Measurements from ENCODE around the gene EYS.

Gene EYS

DNA sequence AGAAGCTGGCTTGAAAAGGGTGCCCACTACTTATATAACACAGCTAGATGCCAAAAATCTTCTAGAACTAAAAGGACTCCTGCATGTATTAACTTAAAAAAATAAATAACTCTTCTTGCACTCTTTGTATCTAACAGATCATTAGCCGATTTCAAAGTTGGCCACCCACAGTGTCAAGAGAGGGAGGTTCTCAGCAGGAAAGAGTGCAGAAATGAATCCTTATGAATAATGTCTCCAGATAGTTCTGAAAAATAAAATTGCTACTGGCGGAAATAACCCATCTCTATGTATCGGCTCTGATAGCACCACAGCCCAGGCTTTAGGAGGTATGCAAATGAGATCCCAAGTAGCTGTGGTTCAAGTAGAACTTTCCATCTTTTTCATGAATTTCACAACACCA, 1838.7 kb downstream of the EYS start:
- no peak for DNase-seq
- Histone ChIP-seq H3K4me1 (ENCODE audit: low read length) (peaks cover under 1% of the 10 kb centered on the region; the same call in 1 of the 2 replicates), H3F3A (ENCODE audit: insufficient read depth, low read length) (no peaks in the 10 kb centered on the region), H3K4me3 (ENCODE audit: low read length) (no peak overlapping the region), H3K4me2 (ENCODE audit: low read depth, low read length) (no peak overlapping the region), H2AFZ (ENCODE audit: low read length) (no peak overlapping the region), H3K9me2 (replicated peaks; ENCODE audit: insufficient read depth, low read length) (no peaks in the 10 kb centered on the region), H3K27me3 (replicated peaks; ENCODE audit: insufficient read depth, low read length) (no peaks in the 10 kb centered on the region), H3K79me2 (ENCODE audit: low read length) (no peaks in the 10 kb centered on the region), H3K9ac (ENCODE audit: low read length) (no peak overlapping the region), H4K20me1 (ENCODE audit: insufficient read depth, low read length) (no peaks in the 10 kb centered on the region), H3K9me3 (replicated peaks; ENCODE audit: insufficient read depth, low read length) (no peaks in the 10 kb centered on the region), H3K36me3 (replicated peaks; ENCODE audit: insufficient read depth, low read length) (no peaks in the 10 kb centered on the region), H3K27ac (ENCODE audit: low read length) (no peak overlapping the region)
- no peak for TF ChIP-seq EZH2 (optimal IDR thresholded peaks at IDR 0.05; ENCODE audit: low read depth, low read length)
- TF ChIP-seq, protein P1, sequence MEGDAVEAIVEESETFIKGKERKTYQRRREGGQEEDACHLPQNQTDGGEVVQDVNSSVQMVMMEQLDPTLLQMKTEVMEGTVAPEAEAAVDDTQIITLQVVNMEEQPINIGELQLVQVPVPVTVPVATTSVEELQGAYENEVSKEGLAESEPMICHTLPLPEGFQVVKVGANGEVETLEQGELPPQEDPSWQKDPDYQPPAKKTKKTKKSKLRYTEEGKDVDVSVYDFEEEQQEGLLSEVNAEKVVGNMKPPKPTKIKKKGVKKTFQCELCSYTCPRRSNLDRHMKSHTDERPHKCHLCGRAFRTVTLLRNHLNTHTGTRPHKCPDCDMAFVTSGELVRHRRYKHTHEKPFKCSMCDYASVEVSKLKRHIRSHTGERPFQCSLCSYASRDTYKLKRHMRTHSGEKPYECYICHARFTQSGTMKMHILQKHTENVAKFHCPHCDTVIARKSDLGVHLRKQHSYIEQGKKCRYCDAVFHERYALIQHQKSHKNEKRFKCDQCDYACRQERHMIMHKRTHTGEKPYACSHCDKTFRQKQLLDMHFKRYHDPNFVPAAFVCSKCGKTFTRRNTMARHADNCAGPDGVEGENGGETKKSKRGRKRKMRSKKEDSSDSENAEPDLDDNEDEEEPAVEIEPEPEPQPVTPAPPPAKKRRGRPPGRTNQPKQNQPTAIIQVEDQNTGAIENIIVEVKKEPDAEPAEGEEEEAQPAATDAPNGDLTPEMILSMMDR (IDR thresholded peaks at IDR 0.05; ENCODE audit: low read length) = no peak
- no peak for TF ChIP-seq EZH2phosphoT487 (IDR thresholded peaks at IDR 0.05; ENCODE audit: low read length)

DNA sequence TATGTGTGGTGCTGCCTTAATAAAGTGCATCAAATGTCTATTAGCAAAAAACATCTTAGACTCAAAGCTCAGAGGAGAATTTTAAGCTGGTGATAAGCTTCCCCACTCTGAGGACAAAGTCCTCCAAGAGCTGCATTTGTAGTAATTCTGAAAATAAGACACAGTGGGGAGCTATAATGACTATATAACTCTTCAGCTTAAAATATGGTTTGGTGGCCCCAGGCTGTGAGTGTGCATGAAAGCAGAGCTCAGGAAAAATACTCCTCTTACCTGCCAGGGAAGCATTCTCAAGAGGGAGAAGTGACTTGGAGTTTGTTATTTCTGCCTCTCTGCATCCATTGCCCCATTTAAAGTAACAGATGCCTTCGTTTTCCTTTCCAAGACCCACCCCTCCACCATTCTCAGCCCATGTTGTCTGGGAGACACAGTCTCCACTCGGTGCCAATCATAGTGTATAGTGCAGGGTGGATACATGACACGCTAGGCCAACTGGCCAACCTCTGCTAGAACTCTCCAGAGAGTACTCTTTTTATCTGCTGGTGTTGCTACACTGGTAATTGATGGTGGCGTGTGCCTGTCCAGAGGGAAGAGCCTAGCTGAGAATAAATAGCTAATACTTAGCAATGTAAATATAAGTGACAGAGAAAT, 1842.2 kb downstream of the EYS start:
- H3F3A ChIP-seq (ENCODE audit: insufficient read depth, low read length) = peaks cover 5% of the 10 kb centered on the region; the same call in 1 of the 2 replicates
- no peak overlapping the region for H3K9ac ChIP-seq (ENCODE audit: low read length)
- no peak overlapping the region for H3K4me3 ChIP-seq (ENCODE audit: low read length)
- H3K36me3 ChIP-seq (replicated peaks; ENCODE audit: insufficient read depth, low read length) = no peaks in the 10 kb centered on the region
- no peak overlapping the region for H3K27ac ChIP-seq (ENCODE audit: low read length)
- H3K4me2 ChIP-seq (ENCODE audit: low read depth, low read length) = no peak overlapping the region
- H3K9me3 ChIP-seq (replicated peaks; ENCODE audit: insufficient read depth, low read length) = no peaks in the 10 kb centered on the region
- TF ChIP-seq EZH2phosphoT487 (IDR thresholded peaks at IDR 0.05; ENCODE audit: low read length) (no peak), EZH2 (optimal IDR thresholded peaks at IDR 0.05; ENCODE audit: low read depth, low read length) (no peak)
- TF ChIP-seq, protein P1 (IDR thresholded peaks at IDR 0.05; ENCODE audit: low read length) = no peak
- no peaks in the 10 kb centered on the region for H3K27me3 ChIP-seq (replicated peaks; ENCODE audit: insufficient read depth, low read length)
- DNase-seq = no peak
- H3K9me2 ChIP-seq (replicated peaks; ENCODE audit: insufficient read depth, low read length) = no peaks in the 10 kb centered on the region
- H2AFZ ChIP-seq (ENCODE audit: low read length) = no peak overlapping the region
- H3K4me1 ChIP-seq (ENCODE audit: low read length) = peaks cover 11% of the 10 kb centered on the region; the same call in 1 of the 2 replicates
- H4K20me1 ChIP-seq (ENCODE audit: insufficient read depth, low read length) = no peaks in the 10 kb centered on the region
- no peaks in the 10 kb centered on the region for H3K79me2 ChIP-seq (ENCODE audit: low read length)

DNA sequence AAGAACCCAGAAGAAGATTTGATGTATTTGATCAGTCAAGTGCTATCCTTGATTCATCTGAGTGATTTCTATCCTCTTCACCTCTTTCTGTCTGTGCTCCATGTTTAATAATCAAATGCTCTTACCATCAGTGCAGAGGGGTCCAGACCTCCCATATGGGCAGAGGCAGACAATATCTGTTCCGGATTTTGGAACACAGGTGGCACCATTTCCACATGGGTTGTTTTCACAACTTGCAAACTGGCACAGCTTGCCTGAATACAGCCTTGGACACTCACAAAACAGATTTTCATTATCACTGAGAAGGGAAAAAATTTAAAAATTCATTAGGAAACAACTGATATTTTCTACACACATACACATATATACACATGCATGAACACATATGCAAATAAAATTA, 1843.0 kb downstream of the EYS start:
- Histone ChIP-seq H3K79me2 (ENCODE audit: low read length) (no peaks in the 10 kb centered on the region), H3K27me3 (replicated peaks; ENCODE audit: insufficient read depth, low read length) (no peaks in the 10 kb centered on the region), H3K9me2 (replicated peaks; ENCODE audit: insufficient read depth, low read length) (no peaks in the 10 kb centered on the region), H3K9me3 (replicated peaks; ENCODE audit: insufficient read depth, low read length) (no peaks in the 10 kb centered on the region), H3K4me2 (ENCODE audit: low read depth, low read length) (no peak overlapping the region), H3K4me3 (ENCODE audit: low read length) (no peak overlapping the region), H3K27ac (ENCODE audit: low read length) (no peak overlapping the region), H4K20me1 (ENCODE audit: insufficient read depth, low read length) (no peaks in the 10 kb centered on the region), H3F3A (ENCODE audit: insufficient read depth, low read length) (peaks cover 5% of the 10 kb centered on the region; the same call in 1 of the 2 replicates), H3K36me3 (replicated peaks; ENCODE audit: insufficient read depth, low read length) (no peaks in the 10 kb centered on the region), H2AFZ (ENCODE audit: low read length) (no peak overlapping the region), H3K9ac (ENCODE audit: low read length) (no peak overlapping the region), H3K4me1 (ENCODE audit: low read length) (peaks cover 11% of the 10 kb centered on the region; the same call in 1 of the 2 replicates)
- TF ChIP-seq EZH2 (optimal IDR thresholded peaks at IDR 0.05; ENCODE audit: low read depth, low read length) (no peak), EZH2phosphoT487 (IDR thresholded peaks at IDR 0.05; ENCODE audit: low read length) (no peak)
- TF ChIP-seq, protein P1 (IDR thresholded peaks at IDR 0.05; ENCODE audit: low read length) = no peak
- DNase-seq = no peak

All from MM.1S (cell line).